Measurements from ENCODE around the gene LZTS3.

The LZTS3 gene

GRCh38 chr20:3181270-3181669 lies 7.9 kb upstream of the LZTS3 start:
- no peak for FAIRE-seq

DNA sequence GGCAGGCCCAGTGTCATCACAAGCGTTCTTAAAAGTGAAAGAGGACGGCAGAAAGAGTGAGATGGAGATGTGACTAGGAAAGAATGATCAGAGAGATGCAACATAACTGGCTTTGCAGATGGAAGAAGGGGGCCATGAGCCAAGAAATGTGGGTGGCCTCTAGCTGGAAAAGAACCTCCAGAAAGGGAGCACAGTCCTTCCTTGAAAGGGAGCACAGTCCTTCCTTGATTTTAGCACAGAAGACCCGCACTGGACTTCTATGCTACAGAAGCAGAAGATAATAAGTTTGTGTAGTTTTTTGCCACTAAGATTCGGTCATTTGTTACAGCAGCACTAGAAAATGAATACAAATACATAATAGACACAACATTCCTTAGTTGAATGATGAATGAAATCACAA lies 7.0 kb upstream of the LZTS3 start:
- DNase-seq (ENCODE audit: insufficient read length, low spot score) (no peak), FAIRE-seq (no peak)
- no peak for TF ChIP-seq POLR2A (IDR thresholded peaks at IDR 0.05; ENCODE audit: low read depth, low read length)

More at GRCh38 chr20:3181270-3181669, 7.9 kb upstream of the LZTS3 start:
- no peak for TF ChIP-seq POLR2A (IDR thresholded peaks at IDR 0.05; ENCODE audit: low read depth, low read length)
- no peak for DNase-seq (ENCODE audit: insufficient read length, low spot score)

DNA sequence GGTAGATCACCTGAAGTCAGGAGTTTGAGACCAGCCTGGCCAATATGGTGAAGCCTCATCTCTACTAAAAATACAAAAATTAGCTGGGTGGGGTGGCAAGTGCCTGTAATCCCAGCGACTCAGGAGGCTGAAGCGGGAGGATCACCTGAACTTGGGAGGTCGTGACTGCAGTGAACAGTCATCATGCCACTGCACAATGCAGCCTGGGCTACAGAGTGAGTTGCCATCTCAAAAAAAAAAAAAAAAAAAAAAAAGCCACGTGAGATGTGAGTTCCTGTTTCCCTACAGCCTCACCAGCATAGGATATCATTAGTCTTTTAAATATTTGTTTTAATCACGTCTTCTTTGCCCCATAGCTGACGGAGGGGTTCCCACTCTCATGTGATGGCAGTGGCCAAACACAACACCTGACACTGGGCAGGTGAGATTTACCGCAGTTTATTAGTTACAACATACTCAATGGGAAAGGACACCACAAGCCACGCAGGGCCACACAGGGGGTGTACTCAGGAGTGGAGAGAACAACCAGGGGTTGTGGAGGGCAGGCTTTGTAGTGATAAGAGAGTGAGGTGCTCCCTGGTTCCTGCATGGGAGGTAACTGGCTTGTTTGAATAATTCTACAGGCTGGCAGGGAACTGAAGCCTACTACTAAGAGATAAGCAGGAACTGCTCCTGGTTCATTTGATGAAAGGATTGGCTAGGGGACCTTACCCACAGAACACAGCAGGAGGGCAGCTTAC lies 4.6 kb upstream of the LZTS3 start:
- FAIRE-seq, result no peak
- TF ChIP-seq POLR2A (IDR thresholded peaks at IDR 0.05; ENCODE audit: low read depth, low read length), result no peak
- DNase-seq (ENCODE audit: insufficient read length, low spot score), result no peak

- no peak for FAIRE-seq
- no peak for TF ChIP-seq POLR2A (IDR thresholded peaks at IDR 0.05; ENCODE audit: low read depth, low read length)
Observed at GRCh38 chr20:3175270-3175669, 1.9 kb upstream of the LZTS3 start.

GRCh38 chr20:3174442-3175261 lies 1.3 kb upstream of the LZTS3 start:
- FAIRE-seq, result no peak
- DNase-seq (ENCODE audit: insufficient read length, low spot score), result no peak
- TF ChIP-seq POLR2A (IDR thresholded peaks at IDR 0.05; ENCODE audit: low read depth, low read length), result no peak

More at GRCh38 chr20:3175270-3175669, 1.9 kb upstream of the LZTS3 start:
- no peak for DNase-seq (ENCODE audit: insufficient read length, low spot score)

- 0 out of 2 replicates have a peak, but pooled peaks have one; percentile 18 for TF ChIP-seq POLR2A (IDR thresholded peaks at IDR 0.05; ENCODE audit: low read depth, low read length)
- FAIRE-seq, result no peak
- peak; percentile 96 for DNase-seq (ENCODE audit: insufficient read length, low spot score)
Observed at GRCh38 chr20:3173610-3174441, 477 bp upstream of the LZTS3 start.

DNA sequence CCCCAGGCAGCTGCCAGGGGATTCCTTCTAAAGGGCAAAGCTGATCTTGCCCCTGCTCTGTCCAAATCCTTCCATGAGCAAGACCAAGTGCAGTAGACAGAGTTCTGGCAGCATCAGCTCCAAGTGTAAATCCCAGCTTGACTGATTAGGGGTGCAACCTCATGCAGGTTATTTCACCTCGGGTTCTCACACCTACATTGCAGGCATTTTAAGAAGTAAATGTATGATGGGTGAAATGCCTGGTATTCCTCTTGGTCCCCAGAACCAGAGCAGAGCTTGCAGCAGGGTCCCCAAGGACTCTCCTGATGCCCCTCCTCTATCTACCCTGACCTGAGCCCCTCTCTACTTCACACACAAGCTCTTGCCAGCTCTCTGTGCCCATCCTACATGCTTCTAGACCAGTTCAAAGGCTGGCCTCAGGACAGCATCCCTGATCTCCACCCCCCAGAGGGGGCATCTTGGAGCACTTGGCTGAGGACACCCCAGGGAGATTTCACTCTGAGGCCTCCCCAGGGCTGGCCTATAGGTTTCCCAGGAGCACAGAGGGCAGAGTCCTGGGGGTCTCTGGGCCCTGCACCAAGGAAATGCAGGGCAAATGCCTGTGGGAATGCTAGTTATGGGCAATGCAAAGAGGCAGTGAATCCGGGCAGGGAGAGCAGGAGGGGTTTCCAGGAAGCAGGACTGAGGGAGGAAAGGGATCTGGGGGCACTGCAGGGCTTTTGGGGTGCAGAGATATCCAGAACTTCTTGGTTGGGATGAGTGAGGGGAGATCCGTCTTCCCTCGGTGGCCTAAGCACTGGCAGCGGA lies 1.0 kb downstream of the LZTS3 start:
- DNase-seq (ENCODE audit: insufficient read length, low spot score) (no peak), FAIRE-seq (no peak)
- no peak for TF ChIP-seq POLR2A (IDR thresholded peaks at IDR 0.05; ENCODE audit: low read depth, low read length)

GRCh38 chr20:3171391-3172125 lies 1.8 kb downstream of the LZTS3 start:
- FAIRE-seq, result no peak
- TF ChIP-seq POLR2A (IDR thresholded peaks at IDR 0.05; ENCODE audit: low read depth, low read length), result no peak
- DNase-seq (ENCODE audit: insufficient read length, low spot score), result no peak

DNA sequence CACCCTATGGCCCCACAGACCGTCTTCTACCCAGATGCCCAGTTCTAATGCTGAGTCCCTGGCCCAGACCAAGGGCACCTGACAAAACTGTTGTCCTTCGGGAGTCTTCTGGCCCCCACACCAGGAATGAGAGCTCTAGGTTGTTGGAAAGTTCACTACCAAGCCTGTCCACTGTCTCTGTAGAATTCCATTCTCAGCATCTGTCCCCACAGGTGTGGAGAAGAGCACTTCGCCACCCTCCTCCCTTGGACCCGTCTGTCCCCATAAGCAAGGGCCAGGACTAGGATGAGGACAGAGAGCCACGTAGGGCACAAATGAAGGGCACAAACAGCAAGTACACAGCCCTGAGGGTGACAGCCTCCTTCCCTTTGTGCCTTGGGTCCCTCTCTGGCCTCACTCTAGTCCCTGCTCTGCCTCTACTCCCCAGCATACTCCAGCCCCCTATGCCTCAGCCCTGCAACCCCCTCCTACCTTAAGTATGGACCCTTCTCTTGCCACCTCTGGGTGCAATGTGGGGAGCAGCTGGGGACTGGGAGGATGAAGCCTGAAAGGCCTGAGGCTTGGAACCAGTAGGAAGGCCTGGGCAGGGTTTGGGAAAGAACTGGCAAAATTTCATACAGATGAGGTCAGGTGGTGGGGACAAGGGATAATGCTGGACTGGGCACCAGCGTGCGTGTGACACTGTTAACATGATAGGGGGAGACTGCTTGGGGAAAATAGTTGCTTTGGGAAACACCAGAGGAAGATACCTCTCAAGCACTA lies 4.3 kb downstream of the LZTS3 start:
- TF ChIP-seq POLR2A (IDR thresholded peaks at IDR 0.05; ENCODE audit: low read depth, low read length), result no peak
- DNase-seq (ENCODE audit: insufficient read length, low spot score), result no peak
- no peak for FAIRE-seq

DNA sequence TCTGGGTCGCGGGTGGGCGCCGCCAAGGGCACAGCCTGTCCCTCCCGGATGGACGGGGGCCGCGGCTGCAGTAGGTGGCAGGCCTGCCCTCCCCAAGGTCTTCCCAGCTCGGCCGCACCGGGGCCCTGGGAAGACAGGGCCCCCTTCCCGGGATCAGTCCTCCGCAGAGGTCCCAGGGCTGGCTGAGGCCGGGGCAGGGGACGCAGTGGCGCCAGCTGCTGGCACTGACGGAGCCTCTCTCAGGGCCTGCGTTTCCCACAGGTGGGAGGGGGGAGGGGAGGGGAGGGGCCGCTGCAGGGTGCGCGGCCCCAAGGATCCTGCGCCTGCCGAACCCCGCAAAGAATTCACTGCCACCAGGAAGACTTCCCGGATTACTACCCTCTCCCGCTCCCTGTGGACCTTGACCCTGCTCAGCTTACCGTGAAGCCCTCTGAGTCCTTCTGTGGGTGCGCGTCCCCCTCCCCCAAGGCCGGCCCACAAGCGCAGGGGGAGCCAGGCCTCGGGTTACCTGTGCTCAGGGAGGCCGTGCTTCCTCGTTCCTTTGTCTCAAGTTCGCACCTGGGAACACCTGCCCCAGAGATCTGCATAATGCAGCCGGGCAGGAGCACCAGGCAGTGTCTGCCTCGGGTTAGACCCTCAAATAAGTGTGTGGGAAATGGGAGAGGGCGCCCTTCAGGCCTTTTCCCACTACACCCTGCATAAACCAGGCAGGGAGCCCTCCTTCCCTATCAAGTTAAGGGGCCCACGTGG lies 5.1 kb downstream of the LZTS3 start:
- no peak for TF ChIP-seq POLR2A (IDR thresholded peaks at IDR 0.05; ENCODE audit: low read depth, low read length)
- DNase-seq (ENCODE audit: insufficient read length, low spot score) (no peak), FAIRE-seq (no peak)

DNA sequence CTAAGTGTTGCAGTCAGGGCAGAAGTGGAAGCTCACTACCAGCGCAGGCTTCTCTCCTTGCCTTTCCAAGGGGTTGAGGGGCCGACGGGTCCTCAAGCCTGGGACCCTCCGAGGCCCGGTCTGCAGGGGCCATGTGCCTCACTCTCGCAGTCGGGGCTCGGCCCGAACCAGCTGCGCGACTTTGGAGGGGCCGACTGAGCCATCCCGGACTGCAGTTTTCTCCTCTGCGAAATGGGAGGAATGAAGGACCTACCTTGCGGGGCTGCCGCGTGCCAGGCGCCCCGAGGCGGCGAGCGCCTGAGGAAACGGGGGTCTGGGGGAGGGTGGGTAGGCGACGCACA lies 5.6 kb downstream of the LZTS3 start:
- no peak for TF ChIP-seq POLR2A (IDR thresholded peaks at IDR 0.05; ENCODE audit: low read depth, low read length)
- DNase-seq (ENCODE audit: insufficient read length, low spot score) (no peak), FAIRE-seq (no peak)
